ENCODE measurements around the gene ATG9B.
"Not testable (repeated sequence)": the region's sequence is repeated elsewhere in the genome, so short reads cannot be mapped to it uniquely, and the experiment has no call there.

ATG9B gene

GRCh38 chr7:151057989-151058780 lies 33.9 kb upstream of the ATG9B start:
- DNase-seq, result peak; percentile 83

GRCh38 chr7:151057506-151057988 lies 33.3 kb upstream of the ATG9B start, which contains the start of gene CDK5:
TSS of gene CDK5 (minus strand) at chr7:151057897. CDS start at chr7:151057848, 49 bp downstream.
- DNase-seq, result no peak

GRCh38 chr7:151056666-151057505 lies 32.6 kb upstream of the ATG9B start:
- no peak for DNase-seq

- DNase-seq, result no peak
Measured at GRCh38 chr7:151056283-151056665, 32.0 kb upstream of the ATG9B start.

GRCh38 chr7:151053751-151054150 lies 29.5 kb upstream of the ATG9B start:
- no peak for DNase-seq

GRCh38 chr7:151053096-151053495 lies 28.8 kb upstream of the ATG9B start:
- no peak for DNase-seq

GRCh38 chr7:151051108-151051507 lies 26.8 kb upstream of the ATG9B start:
- DNase-seq, result peak; percentile 33

- no peak for DNase-seq
Measured at GRCh38 chr7:151048911-151049463, 24.7 kb upstream of the ATG9B start.

- no peak for DNase-seq
Measured at GRCh38 chr7:151047976-151048815, 23.9 kb upstream of the ATG9B start, which contains the start of gene ASIC3. TSS of gene ASIC3 (plus strand) at chr7:151048531. CDS start at chr7:151048886, 355 bp downstream.

GRCh38 chr7:151046603-151047573 lies 22.6 kb upstream of the ATG9B start:
- no peak for DNase-seq

GRCh38 chr7:151045967-151046366 lies 21.7 kb upstream of the ATG9B start:
- no peak for DNase-seq

- no peak for DNase-seq
Measured at GRCh38 chr7:151045262-151045661, 21.0 kb upstream of the ATG9B start.

- no peak for DNase-seq
Measured at GRCh38 chr7:151043959-151044358, 19.7 kb upstream of the ATG9B start.

GRCh38 chr7:151043449-151043848 lies 19.2 kb upstream of the ATG9B start:
- DNase-seq, result not testable (repeated sequence)

- no peak for DNase-seq
Measured at GRCh38 chr7:151040616-151041375, 16.5 kb upstream of the ATG9B start.

- no peak for DNase-seq
Measured at GRCh38 chr7:151039850-151040548, 15.7 kb upstream of the ATG9B start.

- DNase-seq, result peak; percentile 22
Measured at GRCh38 chr7:151038951-151039849, 14.9 kb upstream of the ATG9B start.

GRCh38 chr7:151035902-151036301 lies 11.6 kb upstream of the ATG9B start:
- no peak for DNase-seq
